ENCODE results near the gene POTEC. TPM values are rescaled to one million over a fixed set of nuclear protein-coding genes. Genes with fewer than 3 reads are reported as not detected.
"Not testable (repeated sequence)": the region's sequence is repeated elsewhere in the genome, so short reads cannot be mapped to it uniquely, and the experiment has no call there.

Gene POTEC
- total RNA-seq, 1 experiment from 2014 or later: not detected

GRCh38 chr18:14470046-14470445 is 73.4 kb downstream of the POTEC start:
- H3K27me3 Mint-ChIP-seq (ENCODE audit: insufficient read depth, unreplicated experiment); CTCF ChIA-PET; POLR2A ChIA-PET; H3K36me3 Mint-ChIP-seq (ENCODE audit: insufficient read depth, unreplicated experiment); intact Hi-C loops (cut with micrococcal nuclease); BruUV-seq (replicated peaks); H3K9me3 Mint-ChIP-seq (ENCODE audit: unreplicated experiment): not testable (repeated sequence)
- peak overlapping the region; percentile 14 for H3K27ac Mint-ChIP-seq (ENCODE audit: low read depth, unreplicated experiment)
- peak overlapping the region; percentile 4 for H3K4me3 Mint-ChIP-seq (ENCODE audit: unreplicated experiment)
- H3K4me1 Mint-ChIP-seq (ENCODE audit: insufficient read depth, unreplicated experiment): peaks cover 32% of the 10 kb centered on the region
- DNase-seq (ENCODE audit: unreplicated experiment): peak; percentile 87

- Mint-ChIP-seq H3K9me3 (ENCODE audit: unreplicated experiment) (peaks cover 14% of the 10 kb centered on the region), H3K4me1 (ENCODE audit: insufficient read depth, unreplicated experiment) (peaks cover 32% of the 10 kb centered on the region)
- H3K4me3 Mint-ChIP-seq (ENCODE audit: unreplicated experiment); intact Hi-C loops (cut with micrococcal nuclease); DNase-seq (ENCODE audit: unreplicated experiment); BruUV-seq (replicated peaks); H3K36me3 Mint-ChIP-seq (ENCODE audit: insufficient read depth, unreplicated experiment); H3K27ac Mint-ChIP-seq (ENCODE audit: low read depth, unreplicated experiment); POLR2A ChIA-PET; H3K27me3 Mint-ChIP-seq (ENCODE audit: insufficient read depth, unreplicated experiment): not testable (repeated sequence)
- CTCF ChIA-PET: interaction anchor here (0.6 kb wide), 1 partner anchor 35 kb away, joined by 3 read pairs; no protein-coding TSS in a partner anchor
Observed at GRCh38 chr18:14465989-14466388, 77.4 kb downstream of the POTEC start.

Other genes with a start within 250 kb of the POTEC start
- gene ANKRD30B, start 204.6 kb upstream of the POTEC start, total RNA-seq (2022): not detected in 2 replicates